NCI-H1436 treated with DMSO at 0.1 percent for 48 hours (cell line): ENCODE measurements around the gene EXD3.

ENCODE experiments used
- DNase-seq: peaks from one replicate; lab custom pipeline; 2025; lab: John Stamatoyannopoulos, UW

EXD3 gene

GRCh38 chr9:137432687-137433348 lies 9.9 kb upstream of the EXD3 start:
- DNase-seq = no peak

- DNase-seq = no peak
Observed at GRCh38 chr9:137431416-137431931, 8.5 kb upstream of the EXD3 start.

GRCh38 chr9:137430723-137431415 lies 7.9 kb upstream of the EXD3 start:
- DNase-seq = no peak

GRCh38 chr9:137429974-137430722 lies 7.2 kb upstream of the EXD3 start:
- DNase-seq = no peak

GRCh38 chr9:137429546-137429890 lies 6.6 kb upstream of the EXD3 start:
- no peak for DNase-seq

- no peak for DNase-seq
Observed at GRCh38 chr9:137428841-137429545, 6.0 kb upstream of the EXD3 start.

DNA sequence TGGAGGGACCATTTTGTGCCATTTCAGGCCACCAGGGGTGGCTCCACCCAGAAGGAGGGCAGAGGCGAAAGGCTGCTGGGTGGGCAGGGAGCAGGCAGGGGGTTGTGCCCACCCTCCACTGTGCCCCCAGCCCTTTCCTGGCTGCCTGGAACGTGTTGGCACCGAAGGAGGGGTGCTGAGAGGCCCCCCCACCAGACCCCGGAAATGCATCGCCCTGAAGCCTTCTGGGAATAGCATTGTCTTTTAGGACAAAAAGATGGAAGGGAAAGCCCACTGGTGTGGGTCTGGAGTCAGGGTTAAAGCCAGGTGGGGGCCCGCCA lies 5.3 kb upstream of the EXD3 start:
- no peak for DNase-seq

DNA sequence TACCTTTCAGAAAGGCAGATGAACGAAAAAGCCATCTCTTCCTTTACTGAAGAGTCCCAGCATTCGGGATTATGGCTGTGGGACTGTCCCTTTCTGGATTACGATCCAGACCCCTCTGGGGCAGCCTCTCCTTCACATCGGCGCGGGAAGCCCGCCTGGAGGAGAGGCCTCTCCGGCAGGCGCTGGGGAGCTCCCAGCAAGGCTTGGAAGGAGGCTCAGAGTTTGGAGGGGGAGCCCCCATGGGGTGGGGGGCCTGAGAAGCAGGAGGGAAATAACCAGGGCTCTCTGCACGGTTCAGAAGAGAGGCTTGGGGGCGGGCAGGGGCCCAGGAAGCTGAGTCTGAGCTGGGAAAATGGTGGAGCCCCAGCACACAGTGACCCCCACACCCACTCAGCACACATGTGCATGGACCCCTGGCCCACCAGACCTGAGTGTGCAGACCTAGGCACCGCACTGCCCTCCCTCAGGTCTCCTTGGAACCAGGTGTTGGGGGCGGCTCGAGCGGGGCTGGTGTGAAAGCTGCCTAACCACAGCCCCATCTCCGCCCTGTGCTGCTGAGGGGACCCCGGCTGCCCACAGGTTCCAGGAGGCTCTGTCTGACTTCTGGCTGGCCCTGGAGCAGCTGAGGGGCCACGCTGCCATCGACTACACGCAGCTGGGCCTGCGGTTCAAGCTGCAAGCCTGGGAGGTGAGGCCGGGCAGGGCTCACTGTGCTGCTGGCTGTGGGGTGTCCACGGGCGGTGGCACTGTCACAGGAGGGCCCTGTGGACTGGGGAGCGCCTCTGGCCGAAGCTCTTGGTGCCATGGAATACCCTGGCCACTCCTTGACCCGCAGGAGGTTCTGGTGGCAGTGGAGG lies 4.7 kb upstream of the EXD3 start:
- no peak for DNase-seq

GRCh38 chr9:137426018-137426681 lies 3.2 kb upstream of the EXD3 start:
- no peak for DNase-seq

- no peak for DNase-seq
Observed at GRCh38 chr9:137423514-137424291, 741 bp upstream of the EXD3 start.

GRCh38 chr9:137421838-137422603 lies 941 bp downstream of the EXD3 start:
- DNase-seq = no peak

GRCh38 chr9:137417161-137418021 lies 5.6 kb downstream of the EXD3 start:
- no peak for DNase-seq

- no peak for DNase-seq
Observed at GRCh38 chr9:137416563-137417151, 6.3 kb downstream of the EXD3 start.

DNA sequence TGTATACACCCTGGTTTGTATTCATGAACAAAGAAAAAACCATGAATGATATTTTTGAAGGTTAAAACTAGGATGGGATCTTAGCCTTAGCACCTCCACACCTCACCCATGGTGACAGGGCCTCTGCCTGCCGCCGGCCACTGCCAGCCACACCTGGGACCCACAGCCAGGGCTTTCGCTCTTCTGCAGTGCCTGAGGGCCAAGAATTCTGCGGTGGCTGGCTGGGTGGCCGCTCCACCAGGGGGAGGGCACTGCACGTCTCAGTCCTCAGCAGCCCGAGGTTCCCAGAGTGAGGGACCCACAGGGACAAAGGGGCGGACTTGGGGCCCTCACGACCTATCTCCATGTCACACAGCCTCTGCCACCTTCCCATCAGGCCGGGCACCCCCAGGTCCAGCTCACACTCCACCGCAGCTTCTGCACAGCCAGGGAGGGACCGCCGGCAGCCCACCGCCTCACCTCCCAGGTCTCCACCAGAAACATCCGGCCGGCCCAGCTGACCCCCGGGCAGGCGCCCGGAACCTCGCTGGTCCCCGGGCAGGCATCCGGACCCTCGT lies 6.9 kb downstream of the EXD3 start:
- DNase-seq = no peak

- no peak for DNase-seq
Observed at GRCh38 chr9:137415451-137415850, 7.5 kb downstream of the EXD3 start.

DNA sequence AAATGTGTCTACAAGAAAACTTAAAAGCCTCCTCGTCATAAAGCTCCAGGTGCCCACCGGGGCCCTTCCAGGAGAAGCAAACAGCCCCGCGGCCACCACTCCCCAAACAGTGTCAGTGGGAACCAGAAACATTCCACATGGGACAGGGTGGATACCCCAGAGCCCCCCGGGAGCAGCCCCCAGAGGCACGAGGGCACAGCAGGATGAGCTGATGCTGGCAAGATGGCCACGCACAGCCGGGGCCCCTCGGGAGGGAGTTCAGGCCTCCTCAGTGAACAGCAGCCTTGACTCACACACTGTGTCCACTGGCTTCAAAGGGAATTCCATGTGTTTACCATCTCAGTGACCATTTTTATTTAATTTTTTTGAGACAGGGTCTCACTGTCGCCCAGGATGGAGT lies 10.5 kb downstream of the EXD3 start:
- no peak for DNase-seq

GRCh38 chr9:137411645-137412380 lies 11.1 kb downstream of the EXD3 start:
- DNase-seq = no peak
